GM19023 (cell line): ENCODE measurements around the gene ZMYND15.

ENCODE experiments used
- ATAC-seq: cut with Tn5 transposase; IDR thresholded peaks from one replicate; pipeline ENCODE4 v1.9.1; 2021; ENCODE audit warnings: mild to moderate bottlenecking, moderate library complexity; ENCODE audit not compliant: unreplicated experiment

The ZMYND15 gene

GRCh38 chr17:4742133-4742532, 2.5 kb downstream of the ZMYND15 start:
- no peak for ATAC-seq

GRCh38 chr17:4742629-4743028, 3.0 kb downstream of the ZMYND15 start:
- ATAC-seq = no peak

- no peak for ATAC-seq
Observed at GRCh38 chr17:4743216-4743615, 3.6 kb downstream of the ZMYND15 start.

- ATAC-seq = no peak
Observed at GRCh38 chr17:4743898-4744297, 4.3 kb downstream of the ZMYND15 start.

- ATAC-seq = no peak
Observed at GRCh38 chr17:4744999-4745969, 5.7 kb downstream of the ZMYND15 start.

GRCh38 chr17:4747847-4748246, 8.2 kb downstream of the ZMYND15 start:
- no peak for ATAC-seq

GRCh38 chr17:4748686-4749085, 9.1 kb downstream of the ZMYND15 start:
- ATAC-seq = no peak

- no peak for ATAC-seq
Observed at GRCh38 chr17:4750606-4751005, 11.0 kb downstream of the ZMYND15 start.

- ATAC-seq = no peak
Observed at GRCh38 chr17:4751932-4752331, 12.3 kb downstream of the ZMYND15 start.

GRCh38 chr17:4753392-4753791, 13.8 kb downstream of the ZMYND15 start:
- ATAC-seq = no peak

- ATAC-seq = no peak
Observed at GRCh38 chr17:4759776-4760236, 20.2 kb downstream of the ZMYND15 start.

GRCh38 chr17:4764595-4764994, 25.0 kb downstream of the ZMYND15 start:
- no peak for ATAC-seq

- no peak for ATAC-seq
Observed at GRCh38 chr17:4766201-4766600, 26.6 kb downstream of the ZMYND15 start.

- no peak for ATAC-seq
Observed at GRCh38 chr17:4766723-4767122, 27.1 kb downstream of the ZMYND15 start.

GRCh38 chr17:4768298-4768697, 28.7 kb downstream of the ZMYND15 start:
- ATAC-seq = no peak

- ATAC-seq = no peak
Observed at GRCh38 chr17:4769628-4770027, 30.0 kb downstream of the ZMYND15 start.

GRCh38 chr17:4771519-4772234, 32.0 kb downstream of the ZMYND15 start, which contains the start of gene TM4SF5:
Gene TM4SF5 (plus strand): TSS chr17:4771886. CDS start chr17:4771923, 37 bp downstream.
- no peak for ATAC-seq

- no peak for ATAC-seq
Observed at GRCh38 chr17:4772235-4772613, 32.6 kb downstream of the ZMYND15 start.

GRCh38 chr17:4777969-4778760, 38.5 kb downstream of the ZMYND15 start:
- ATAC-seq = no peak

GRCh38 chr17:4780325-4780955, 40.8 kb downstream of the ZMYND15 start:
- ATAC-seq = no peak
